KBM-7 (cell line): ENCODE results near the gene PRPSAP1.

ENCODE experiments used
- DNase-seq: peaks from one replicate; pipeline ENCODE4 v3.0.0-alpha.2; 2015
- in situ Hi-C: fragments of 300-500 bp; cut with MboI; formaldehyde crosslinking; loops from 2 replicates; pipeline ENCODE4 v1.14.3; 2020; ENCODE audit warnings: low sequenced_read_pairs, low pct_unique_long_range_greater_than_20kb, mixed read lengths

Gene PRPSAP1

DNA sequence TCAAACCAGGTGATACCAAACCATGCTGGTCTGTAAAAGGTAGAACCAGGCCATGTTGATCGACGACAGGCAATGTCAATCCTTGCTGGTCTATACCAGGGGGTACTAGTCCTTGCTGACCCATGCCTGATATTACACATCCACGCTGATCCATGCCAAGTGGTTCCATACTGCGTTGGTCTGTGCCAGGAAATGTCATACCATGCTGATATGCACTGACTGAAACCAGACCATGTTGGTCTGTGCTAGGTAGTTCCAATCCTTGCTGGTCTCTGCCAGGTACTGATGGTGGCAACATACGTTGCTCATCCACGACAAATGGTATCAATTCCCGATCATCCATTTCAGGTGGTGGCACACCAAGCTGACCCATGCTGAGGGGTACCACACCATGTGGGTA, 60.6 kb downstream of the PRPSAP1 start:
- no peak for DNase-seq
- in situ Hi-C loops, result loop anchor here (25.0 kb wide), 1 partner anchor 281 kb away; the partner anchor contains the start of gene CDK3

DNA sequence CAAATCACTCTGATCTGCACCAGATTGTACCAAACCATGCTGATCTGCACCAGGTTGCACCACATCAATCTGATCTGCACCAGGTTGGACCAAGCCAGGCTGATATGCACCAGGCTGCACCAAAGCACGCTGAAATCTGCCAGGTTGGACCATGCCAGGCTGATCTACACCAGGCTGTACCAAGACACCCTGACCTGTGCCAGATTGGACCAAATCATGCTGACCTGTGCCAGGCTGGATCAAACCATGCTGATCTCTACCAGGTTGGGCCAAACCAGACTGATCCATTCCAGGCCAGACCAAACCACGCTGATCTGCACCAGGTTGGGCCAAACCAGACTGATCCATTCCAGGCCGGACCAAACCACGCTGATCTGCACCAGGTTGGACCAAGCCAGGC, 61.1 kb downstream of the PRPSAP1 start:
- in situ Hi-C loops, result loop anchor here (25.0 kb wide), 1 partner anchor 280 kb away; the partner anchor contains the start of gene CDK3
- no peak for DNase-seq

DNA sequence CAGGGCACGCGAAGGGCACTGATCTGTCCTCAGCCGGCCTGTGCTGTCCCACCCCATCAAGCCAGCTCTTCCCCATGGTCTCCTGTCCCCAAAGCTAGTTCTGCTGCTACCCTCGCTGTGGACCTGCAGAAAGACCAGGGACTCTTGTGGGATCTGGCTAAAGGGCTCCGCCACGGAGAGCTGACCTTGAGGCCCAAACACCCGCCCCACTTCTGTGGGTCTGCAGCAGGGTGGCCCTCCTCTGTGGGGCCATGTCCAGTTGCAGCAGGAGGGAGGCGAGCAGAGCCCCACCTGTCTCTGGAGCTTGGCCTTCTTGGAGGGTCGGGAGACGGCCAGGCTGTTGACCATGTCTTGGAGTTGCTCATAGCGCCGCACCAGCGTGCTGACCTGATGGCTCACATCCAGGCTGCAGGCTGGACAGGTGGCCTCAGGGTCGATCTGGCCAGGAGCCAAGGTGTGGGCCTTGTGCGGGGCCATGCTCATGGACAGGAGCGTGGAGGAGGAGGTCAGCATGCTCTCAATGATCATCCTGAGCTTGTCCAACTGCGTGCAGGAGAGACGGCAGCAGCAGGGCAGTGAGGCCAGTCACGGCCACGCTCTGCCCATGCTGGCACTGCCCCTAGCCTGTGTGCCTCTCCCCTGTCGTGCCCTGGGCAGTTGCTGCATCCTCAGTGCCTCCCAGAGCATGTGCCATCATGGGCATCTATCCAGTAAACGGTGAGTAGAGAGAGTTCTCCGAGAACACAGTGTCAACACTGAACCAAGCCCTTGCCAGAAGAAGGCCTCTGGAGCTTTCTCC, 71.9 kb downstream of the PRPSAP1 start:
- in situ Hi-C loops, result loop anchor here (25.0 kb wide), 1 partner anchor 269 kb away; the partner anchor contains the start of gene CDK3

DNA sequence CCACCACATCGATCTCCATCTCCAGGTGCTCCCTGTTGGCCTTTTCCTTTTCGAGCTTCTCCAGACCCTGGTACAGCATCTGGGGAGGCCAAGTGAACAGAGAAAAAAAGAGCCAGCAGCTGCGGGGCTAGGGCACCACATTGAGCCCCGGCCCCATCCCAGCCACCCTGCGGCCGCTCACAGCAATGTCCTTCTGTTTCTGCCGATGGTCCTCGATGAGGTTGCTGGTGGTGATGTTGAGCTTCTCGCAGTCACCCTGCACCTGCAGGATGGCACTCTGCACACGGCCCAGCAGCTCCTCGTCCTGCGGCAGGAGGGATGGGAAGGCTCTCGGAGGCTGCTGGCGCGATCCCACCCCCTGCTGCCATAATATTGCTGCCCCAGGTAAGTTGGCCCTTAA, 73.1 kb downstream of the PRPSAP1 start:
- in situ Hi-C loops, result loop anchor here (25.0 kb wide), 1 partner anchor 268 kb away; the partner anchor contains the start of gene CDK3
- no peak for DNase-seq

More for the DNA sequence above, 71.9 kb downstream of the PRPSAP1 start:
- no peak for DNase-seq

DNA sequence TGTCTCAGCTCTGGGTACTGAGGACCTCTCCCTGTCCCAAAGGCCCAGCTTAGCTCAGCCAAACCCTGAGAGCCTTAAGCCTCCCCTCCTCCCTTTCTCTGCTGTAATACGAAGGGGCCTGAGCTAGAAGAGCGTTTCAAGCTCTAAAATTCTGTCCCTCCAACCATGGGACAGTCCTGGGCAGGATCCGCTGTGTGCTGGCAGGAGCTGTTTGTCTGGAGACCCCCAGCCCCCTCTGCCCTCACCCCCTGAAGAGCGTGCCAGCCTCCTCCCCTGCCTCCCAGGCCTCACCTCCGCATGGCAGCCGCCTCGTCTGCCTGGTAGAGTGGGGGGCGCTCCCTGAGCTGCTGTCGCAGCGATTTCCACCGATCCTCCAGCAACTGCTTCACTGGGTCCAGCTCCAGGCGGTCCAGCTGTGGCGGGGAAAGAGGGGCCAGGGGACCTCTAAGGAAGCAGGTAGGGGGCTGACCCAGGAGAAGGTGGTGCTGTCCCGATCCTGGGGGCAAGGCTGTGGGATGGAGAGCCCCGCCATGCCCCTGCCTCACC, 73.9 kb downstream of the PRPSAP1 start:
- in situ Hi-C loops, result loop anchor here (10.0 to 25.0 kb wide), 2 partner anchors 155 to 268 kb away; partner anchors contain the start of gene CDK3
- no peak for DNase-seq

DNA sequence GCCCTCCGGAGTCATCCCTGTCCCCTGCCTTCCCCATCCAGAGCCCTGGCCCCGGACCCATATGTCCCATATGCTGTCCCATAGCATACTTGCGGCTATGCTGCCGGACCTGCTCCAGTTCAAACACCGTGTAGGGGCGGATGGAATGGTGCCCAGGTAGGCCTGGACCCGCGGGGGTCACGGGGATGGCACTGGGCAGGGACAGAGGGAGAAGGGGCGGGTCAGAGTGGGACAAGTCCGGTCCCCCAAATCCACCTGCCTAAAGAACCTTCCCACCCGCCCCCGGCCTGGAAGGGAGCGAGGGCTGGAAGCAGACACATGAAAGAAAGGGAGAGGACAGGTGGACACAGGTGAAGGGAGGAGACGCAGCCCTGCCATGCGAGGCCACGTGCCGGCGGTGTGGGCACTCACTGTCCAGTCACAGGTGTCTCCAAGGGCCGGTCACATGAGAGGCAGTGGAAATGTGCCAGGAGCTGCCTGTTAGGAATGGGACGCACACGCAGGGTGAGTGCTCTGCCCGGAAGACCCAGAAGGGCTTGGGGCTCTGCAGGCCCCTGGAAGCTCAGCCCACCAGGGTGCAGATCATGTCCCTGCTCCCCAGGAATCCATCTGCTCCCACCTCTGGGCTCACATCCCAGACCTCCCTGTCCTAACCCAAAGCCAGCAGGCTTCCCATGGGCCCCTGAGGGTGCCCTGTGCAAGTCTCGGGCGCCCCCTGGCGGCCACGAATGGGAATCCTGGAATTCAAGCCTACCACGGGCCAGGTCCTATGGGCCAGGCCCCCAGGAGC, 74.6 kb downstream of the PRPSAP1 start:
- in situ Hi-C loops, result loop anchor here (10.0 to 25.0 kb wide), 2 partner anchors 154 to 267 kb away; partner anchors contain the start of gene CDK3
- DNase-seq, result peak; percentile 81

DNA sequence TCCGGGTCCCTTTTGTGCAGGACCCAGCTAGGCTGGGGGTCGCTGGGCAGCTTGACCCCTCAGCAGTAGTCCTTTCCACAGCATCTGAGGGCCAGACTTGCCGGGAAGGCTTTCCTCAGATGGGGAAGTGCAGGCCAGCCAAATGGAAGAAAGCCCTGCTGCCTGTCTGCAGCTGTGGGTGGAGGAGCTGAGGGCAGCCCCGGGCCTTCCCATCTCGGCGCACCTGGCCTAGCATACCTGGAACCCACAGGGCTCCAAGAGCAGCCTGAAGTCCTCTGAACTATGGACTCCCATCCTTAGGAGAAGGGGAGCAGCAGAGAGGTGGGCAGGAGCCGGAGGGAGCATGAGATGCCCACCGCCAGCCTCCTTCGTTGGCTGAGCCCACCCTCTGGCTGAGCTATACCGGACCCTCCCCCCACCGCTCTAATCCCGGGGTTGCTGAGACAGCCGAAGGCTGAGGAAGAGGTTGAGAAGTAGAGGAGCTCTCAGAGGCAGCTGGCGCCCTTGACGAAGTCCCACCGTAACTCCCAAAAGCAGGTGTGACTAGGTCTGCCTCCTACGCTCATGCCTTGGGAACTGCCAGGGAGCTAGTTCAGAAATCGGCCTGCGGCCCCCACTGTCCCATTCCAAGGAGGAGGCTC, 75.3 kb downstream of the PRPSAP1 start:
- DNase-seq, result no peak
- in situ Hi-C loops, result loop anchor here (10.0 to 25.0 kb wide), 2 partner anchors 154 to 266 kb away; partner anchors contain the start of gene CDK3

DNA sequence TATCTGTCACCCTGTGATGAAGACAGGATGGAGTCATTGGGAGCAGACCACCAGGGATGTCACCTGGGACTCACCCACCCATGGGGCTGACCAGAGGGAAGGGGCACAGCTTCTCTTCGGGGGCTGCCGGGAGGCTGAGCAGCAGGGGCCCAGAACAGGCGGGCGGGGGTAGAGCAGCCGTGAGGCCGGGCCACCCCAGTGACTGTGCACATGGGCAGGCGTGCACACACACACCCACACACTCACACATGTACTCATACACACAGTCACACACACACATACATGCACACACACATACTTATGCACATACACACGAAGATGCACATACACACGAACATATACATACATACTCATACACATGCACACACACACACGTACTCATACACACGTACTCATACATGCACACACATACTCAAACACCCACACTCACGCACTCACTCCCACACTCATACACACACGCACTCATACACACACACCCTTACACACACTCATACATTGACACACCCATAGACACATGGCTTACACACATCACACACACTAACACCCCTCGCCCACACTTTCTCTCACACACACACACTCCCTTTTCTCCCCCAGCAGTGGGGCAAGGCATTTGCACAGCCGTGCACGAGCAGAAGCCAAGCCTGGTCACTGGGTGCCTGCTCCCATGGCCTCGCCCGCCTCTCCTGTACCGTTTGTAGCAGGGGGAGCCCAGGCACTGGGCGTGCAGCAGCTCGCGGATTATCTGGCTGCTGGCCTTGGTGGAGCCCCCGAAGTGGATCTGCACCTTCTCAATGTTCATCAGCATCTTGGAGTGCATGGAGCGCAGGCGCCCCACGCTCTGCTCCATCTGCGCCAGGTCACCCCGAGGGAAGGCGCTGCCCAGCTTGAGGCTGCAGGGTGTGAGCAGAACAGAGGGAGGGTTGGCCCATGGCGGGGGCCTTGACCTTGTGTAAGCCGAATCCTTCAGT, 76.1 kb downstream of the PRPSAP1 start:
- in situ Hi-C loops, result loop anchor here (10.0 to 25.0 kb wide), 2 partner anchors 153 to 265 kb away; partner anchors contain the start of gene CDK3
- DNase-seq, result no peak

DNA sequence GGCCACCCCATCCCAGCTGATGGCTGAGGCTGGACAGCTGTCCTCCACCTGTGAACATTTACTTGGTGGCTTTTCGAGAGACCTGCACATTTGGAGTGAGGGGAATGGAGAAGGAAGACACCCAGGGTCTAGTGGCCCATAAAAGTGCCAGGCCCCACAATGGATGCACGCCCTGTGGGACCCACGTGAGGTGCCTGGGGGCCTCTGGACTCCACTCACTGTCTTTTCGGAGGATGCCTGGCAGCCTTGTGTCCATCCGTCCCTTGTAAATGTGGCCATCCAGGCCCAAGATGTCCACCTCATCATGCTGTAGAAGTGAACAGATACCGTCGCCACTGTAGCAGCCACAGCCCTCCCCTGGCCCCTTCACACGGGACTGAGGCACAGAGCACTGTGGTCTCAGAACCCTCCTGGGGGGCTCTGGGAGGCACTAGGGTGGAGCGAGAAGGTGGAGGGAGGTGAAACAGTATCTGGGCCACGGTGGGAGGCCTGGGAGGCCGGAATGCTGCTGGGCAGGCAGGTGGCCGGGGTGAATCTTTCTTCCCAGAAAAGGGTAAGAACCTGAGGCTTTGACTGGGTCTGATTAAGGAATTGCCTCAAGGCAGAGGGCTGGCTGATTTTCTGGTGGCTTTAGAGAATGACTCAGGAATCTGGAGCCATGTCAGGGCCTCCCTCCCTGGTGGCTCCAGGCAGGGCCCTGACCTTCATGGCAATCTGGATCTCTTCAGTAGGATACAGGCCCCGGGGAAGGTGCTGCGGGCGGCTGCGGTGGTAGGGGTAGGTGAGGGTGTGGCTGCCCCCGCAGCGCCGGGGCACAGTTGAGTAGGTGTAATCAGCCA, 77.0 kb downstream of the PRPSAP1 start:
- in situ Hi-C loops, result loop anchor here (10.0 to 25.0 kb wide), 2 partner anchors 152 to 264 kb away; partner anchors contain the start of gene CDK3
- DNase-seq, result no peak

DNA sequence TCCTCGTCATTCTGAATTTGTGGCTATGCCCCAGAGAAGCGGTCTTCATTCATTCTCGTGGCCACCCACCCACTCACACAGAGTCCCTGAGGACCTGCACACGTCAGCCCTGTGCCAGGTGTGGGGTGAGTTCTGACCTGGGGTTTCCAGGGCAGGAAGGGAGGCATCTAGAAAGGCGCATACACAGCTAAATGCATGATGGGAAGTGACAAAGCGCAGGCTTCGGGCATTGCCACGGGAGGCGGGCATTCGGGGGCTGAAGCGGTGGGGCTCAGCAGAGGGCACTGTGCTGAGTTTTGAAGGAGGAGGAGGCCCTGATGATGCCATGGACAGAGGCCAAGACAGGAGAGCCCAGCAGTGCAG, 77.7 kb downstream of the PRPSAP1 start:
- in situ Hi-C loops, result loop anchor here (10.0 to 25.0 kb wide), 2 partner anchors 151 to 264 kb away; partner anchors contain the start of gene CDK3
- no peak for DNase-seq

DNA sequence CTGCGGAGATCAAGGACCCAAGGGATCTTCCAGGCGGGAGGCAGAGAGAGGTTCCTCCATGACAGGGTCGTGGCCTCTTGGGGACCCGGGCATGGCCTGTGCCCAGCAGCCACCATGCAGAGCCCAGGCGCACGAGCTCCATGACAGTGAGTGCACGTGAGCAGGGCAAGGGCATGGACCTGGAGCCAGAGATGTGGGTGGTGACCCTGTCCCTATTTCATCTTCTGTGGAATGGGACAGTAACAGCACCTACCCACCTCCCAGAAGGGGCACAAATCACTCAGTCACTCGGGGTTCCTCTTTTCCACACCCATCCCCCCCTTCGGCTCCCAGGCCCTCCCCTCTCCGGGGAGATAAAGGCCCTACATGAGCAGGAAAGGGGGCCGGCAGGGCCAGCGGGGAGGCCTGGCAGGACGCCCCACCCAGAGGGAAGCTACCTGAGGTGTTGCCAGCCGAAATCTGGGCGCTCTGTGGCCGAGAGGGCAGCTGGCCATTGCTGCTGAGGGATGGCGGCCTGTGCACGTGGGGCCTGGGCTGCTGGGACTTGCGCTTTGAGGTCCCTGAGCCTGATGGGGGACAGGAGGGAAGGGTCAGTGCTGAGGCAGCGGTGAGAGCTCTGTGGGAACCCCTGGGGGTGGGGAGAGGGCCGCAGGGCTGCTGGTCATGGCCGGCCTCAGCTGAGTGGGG, 78.2 kb downstream of the PRPSAP1 start:
- DNase-seq, result no peak
- in situ Hi-C loops, result loop anchor here (10.0 to 25.0 kb wide), 2 partner anchors 151 to 263 kb away; partner anchors contain the start of gene CDK3

DNA sequence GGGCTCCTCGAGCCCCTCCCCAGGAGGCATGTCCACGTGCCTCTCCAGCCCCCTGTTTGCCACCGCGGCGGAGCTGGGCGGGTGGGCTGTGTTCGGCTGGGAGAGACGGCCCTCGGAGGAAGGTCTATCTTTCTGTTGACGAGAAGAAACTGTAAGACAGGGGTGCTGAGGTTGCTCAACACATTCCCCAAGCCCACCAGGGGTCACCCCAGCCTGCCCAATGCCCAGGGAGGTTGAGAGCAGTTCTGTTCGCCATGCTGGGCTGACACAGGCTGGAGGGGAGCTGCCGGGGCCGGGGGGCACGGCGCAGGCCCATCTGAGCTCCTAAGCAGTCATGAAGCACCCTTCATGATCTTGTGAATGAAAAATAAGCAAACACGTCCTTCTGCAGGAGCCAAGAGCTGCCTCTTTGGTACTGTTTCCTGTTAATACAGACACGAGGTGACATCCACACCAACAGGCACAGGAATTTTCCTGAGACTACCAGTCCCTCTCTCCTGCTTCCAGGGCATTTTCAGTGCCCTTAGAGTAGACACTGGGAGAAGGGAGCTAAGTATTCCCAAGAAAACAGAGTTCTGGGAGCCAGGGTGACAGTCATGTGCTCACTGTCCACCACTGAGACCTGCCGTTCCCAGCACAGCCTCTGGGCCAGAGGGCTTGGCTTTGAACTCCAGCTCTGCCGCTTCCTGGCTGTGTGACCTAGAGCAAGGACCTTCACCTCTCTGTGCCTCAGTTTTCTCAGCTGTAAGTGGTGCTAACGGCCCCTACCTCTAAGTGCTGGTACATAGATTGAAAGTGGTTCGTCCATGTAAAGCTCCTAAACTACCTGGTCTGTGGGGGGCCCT, 79.4 kb downstream of the PRPSAP1 start:
- no peak for DNase-seq
- in situ Hi-C loops, result loop anchor here (10.0 kb wide), 1 partner anchor 150 kb away; no protein-coding TSS in a partner anchor

DNA sequence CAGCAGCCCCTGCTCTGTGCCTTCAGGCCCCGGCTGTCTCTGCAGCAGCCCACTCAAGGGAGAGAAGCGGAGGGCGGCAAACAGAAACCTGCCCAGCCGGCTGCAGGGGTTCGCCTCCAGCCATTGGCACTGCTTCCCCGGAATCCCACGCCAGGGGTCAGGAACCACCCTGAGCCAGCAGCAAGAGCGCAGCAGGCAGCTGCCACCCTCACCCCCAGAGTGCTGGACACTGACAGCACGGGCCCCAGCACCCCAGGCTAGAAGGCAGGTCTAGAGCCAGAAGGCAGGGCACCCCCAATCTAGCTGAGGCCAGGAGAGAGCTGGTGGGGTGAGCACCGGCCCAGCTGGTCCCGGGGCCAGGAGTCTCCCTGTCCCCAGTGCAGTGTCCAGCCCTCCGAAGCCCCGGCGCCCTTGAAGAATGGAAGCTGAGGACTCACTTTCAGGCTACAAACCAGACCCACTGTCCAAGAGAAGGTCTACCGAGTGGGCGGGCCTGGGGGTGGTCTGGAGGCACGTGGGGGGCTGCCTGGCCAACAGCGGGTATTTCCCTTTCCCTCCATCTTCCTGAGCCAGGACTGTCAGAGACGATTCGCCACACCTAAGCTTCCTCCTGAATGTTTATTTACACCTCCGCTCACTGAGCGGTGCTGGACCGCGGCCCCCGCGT, 80.1 kb downstream of the PRPSAP1 start:
- in situ Hi-C loops, result loop anchor here (10.0 kb wide), 1 partner anchor 149 kb away; no protein-coding TSS in a partner anchor
- DNase-seq, result no peak

DNA sequence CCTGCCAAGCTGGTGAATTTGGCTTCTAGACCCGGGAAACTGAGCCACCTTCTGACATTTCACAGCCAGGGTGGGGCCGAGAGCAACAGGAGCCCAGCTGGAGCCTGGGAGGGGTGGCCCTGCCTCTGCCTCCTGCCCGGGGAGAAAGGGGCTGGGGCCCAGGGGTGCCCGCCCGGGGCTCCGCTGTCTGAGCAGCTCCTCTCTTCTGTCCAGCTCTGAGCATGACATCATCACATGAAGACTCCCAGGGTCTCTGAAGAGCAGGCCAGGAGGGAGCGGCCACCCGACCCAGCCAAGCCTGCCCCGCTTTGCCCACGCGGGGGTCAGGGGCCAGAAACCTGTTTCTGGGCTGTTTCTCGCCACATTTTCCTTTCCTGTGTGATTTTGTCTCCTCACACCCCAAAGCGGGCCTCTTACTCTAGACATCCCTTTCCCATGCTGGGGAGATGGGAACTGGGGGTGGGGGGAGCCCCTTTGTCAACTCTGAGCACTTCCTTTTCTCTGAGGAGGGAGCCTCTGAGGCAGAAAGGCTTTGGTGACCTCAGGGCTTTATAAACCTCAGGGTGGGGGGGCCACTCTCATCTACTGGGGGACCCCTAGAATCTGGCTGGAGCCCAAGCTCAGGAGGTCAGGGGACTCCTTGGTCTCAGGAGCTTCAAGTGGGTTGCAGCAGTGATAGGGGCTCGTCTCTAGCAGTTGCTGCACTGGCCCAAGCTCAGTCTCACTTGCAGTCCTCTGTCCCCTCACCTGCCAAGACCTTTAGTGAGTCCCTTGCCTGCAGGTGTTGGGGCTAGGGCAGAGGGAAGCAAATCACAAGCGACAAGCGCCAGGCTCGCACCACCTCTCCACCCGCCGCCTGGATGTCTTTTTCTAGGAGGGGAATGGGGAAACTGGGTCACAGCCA, 80.9 kb downstream of the PRPSAP1 start:
- in situ Hi-C loops, result loop anchor here (10.0 kb wide), 1 partner anchor 148 kb away; no protein-coding TSS in a partner anchor
- no peak for DNase-seq
